Measurements from ENCODE around the gene TMEM221. TPM values are rescaled to one million over a fixed set of nuclear protein-coding genes. Genes with fewer than 3 reads are reported as not detected.

The TMEM221 gene
- total RNA-seq, 1 experiment from 2014 or later, result not detected

Other genes starting within 250 kb of the TMEM221 start
- 30.5 and 36.4 TPM in 2 replicates for gene USE1, start 233.3 kb downstream of the TMEM221 start, total RNA-seq (2014; rRNA removed; shearing (Covaris generic))
- 3.6 and 8.1 TPM in 2 replicates for gene OCEL1, start 222.4 kb downstream of the TMEM221 start, total RNA-seq (2014; rRNA removed; shearing (Covaris generic))
- gene NR2F6, start 202.7 kb downstream of the TMEM221 start, total RNA-seq (2014; rRNA removed; shearing (Covaris generic)), result 84.2 and 89.7 TPM in 2 replicates
- gene USHBP1, start 183.9 kb downstream of the TMEM221 start, total RNA-seq (2014; rRNA removed; shearing (Covaris generic)), result 0.07 TPM in 1 of 2 replicates, not detected in the other
- 248 and 260 TPM in 2 replicates for gene BABAM1, start 181.2 kb downstream of the TMEM221 start, total RNA-seq (2014; rRNA removed; shearing (Covaris generic))
- gene ANKLE1, start 166.8 kb downstream of the TMEM221 start, total RNA-seq (2014; rRNA removed; shearing (Covaris generic)), result 0.35 and 1.3 TPM in 2 replicates
- gene ABHD8, start 145.2 kb downstream of the TMEM221 start, total RNA-seq (2014; rRNA removed; shearing (Covaris generic)), result 0.23 and 0.24 TPM in 2 replicates
- gene MRPL34, start 142.8 kb downstream of the TMEM221 start, total RNA-seq (2014; rRNA removed; shearing (Covaris generic)), result 111 and 122 TPM in 2 replicates
- 33.0 and 48.1 TPM in 2 replicates for gene DDA1, start 139.1 kb downstream of the TMEM221 start, total RNA-seq (2014; rRNA removed; shearing (Covaris generic))
- 2.1 and 2.3 TPM in 2 replicates for gene ANO8, start 113.8 kb downstream of the TMEM221 start, total RNA-seq (2014; rRNA removed; shearing (Covaris generic))
- 38.2 and 43.3 TPM in 2 replicates for gene GTPBP3, start 111.1 kb downstream of the TMEM221 start, total RNA-seq (2014; rRNA removed; shearing (Covaris generic))
- gene PLVAP, start 71.3 kb downstream of the TMEM221 start, total RNA-seq (2014; rRNA removed; shearing (Covaris generic)), result not detected in 2 replicates
- gene CCDC194, start 54.5 kb downstream of the TMEM221 start, total RNA-seq (2014; rRNA removed; shearing (Covaris generic)), result not detected in 2 replicates
- gene BST2, start 43.0 kb downstream of the TMEM221 start, total RNA-seq (2014; rRNA removed; shearing (Covaris generic)), result 1.2 TPM in 1 of 2 replicates, not detected in the other
- 72.1 and 78.0 TPM in 2 replicates for gene MVB12A, start 28.6 kb downstream of the TMEM221 start, total RNA-seq (2014; rRNA removed; shearing (Covaris generic))
- not detected in 2 replicates for gene NXNL1, start 12.3 kb upstream of the TMEM221 start, total RNA-seq (2014; rRNA removed; shearing (Covaris generic))
- 8.9 and 9.1 TPM in 2 replicates for gene SLC27A1, start 21.9 kb upstream of the TMEM221 start, total RNA-seq (2014; rRNA removed; shearing (Covaris generic))
- gene PGLS, start 63.0 kb upstream of the TMEM221 start, total RNA-seq (2014; rRNA removed; shearing (Covaris generic)), result 61.6 and 75.0 TPM in 2 replicates
- 66.6 and 91.8 TPM in 2 replicates for gene COLGALT1, start 107.0 kb upstream of the TMEM221 start, total RNA-seq (2014; rRNA removed; shearing (Covaris generic))
- 0.02 and 0.07 TPM in 2 replicates for gene UNC13A, start 239.7 kb upstream of the TMEM221 start, total RNA-seq (2014; rRNA removed; shearing (Covaris generic))

Data from HT1080 (cell line).